AG20443 (cell line): Measurements from ENCODE around the gene PGAM5.

Experiments used
- DNase-seq: peaks from one replicate; pipeline ENCODE4 v3.0.0; 2012; ENCODE audit warnings: low spot score, mixed read lengths

PGAM5 gene

DNA sequence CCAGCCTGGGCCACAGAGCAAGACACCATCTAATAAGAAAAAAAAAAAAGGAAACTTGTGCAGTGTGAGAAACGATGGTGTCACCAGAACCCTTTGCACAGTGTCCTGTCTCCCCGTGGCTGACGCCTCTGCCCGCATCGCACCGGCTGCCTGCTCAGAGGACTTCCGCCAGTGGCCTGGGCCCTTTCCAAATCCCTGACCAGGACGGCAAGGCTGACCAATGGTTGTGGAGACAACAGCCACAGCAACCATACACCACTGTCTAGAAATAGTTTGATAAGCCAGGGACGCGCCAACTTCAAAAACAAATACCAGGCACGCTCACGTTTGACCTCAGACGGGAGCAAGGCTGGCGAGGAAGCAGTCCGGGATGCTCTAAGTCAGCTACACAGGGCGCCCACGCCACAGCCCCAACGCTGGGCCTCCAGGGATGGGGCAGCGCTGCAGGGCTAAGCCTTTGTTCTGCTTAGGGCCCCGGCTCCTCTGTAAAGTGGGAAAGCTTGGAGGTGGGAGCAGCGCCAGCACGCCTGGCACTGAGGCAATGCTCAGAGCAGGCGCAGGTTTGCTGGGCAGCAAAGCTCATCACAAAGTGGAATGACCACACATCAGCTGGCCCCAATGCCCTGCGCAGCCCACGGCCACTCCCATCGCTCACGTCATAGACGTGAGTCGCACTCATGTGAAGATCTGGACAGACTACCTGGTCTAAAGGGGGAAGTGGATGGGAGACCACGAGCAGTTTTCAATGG is 12.5 kb downstream of the PGAM5 start:
- no peak for DNase-seq

DNA sequence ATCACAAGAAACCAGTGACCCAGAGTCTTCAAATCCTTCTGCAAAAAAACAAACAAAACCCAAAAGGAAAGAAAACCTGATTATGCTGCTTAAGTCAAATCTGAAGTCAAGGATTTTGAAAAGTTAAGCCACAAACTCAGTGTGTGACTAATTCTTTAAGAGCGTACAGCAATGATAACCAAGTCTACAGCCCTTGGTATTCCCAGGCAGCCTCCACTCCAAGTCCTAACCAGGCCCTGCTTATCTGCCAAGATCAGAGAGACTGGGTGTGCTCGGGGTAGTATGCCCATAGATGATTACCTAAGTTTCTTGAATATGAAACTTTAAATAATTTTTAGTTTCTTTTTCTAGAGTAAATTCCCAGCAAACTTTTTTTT is 13.1 kb downstream of the PGAM5 start:
- DNase-seq, result peak; percentile 40

DNA sequence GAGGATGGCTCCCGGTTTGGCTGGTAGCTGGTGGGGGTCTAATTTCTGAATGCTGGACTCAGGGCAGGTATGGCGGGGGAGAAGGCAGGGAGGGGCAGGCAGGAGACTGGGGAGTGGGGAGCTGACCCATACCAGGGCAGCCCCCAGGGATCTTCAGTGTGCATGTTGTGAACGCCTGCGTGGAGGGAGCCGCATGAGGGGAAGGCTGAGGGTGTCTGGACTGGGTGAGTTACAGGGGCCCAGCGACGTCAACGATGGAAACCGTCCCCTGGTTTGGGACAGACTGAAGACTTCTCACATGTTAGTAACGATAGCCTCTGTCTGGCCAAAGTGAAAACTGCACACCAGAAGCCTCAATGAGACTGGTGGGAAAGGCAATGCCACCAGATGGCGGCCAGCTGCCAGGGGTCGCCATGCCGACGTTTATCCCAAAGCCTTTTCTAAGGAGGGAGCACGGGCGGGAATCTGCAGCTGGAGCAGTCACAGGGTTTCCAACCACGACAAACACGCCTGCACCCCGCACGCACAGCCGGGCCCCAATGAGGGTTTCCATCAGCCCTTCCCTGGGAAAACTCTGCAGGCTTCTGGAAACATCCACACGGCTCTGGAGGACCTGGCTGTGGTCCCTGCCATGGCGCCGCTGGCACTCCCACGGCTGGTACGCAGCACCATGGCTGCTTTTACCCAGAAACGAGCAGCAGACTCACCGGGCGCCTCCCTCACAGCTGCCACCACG is 14.0 kb downstream of the PGAM5 start:
- peak; percentile 37 for DNase-seq

DNA sequence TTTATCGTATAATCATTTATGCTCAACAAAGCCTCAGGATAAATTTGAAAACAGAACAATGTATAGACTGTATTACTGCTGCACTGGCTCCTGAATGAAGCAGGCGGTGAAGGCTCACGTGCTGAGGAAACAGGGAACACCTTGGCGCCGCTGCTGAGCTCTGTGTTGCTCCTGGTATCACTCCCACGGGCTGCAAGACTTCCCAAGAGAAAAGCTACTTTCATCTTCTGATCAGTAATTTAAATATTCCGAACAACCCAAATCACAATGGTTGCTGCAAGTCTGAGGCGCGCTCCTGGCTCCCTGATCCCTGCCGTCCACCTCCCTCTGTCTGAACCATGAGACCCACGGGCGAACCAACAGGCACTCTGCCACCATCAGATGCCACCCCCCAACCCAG is 15.7 kb downstream of the PGAM5 start:
- no peak for DNase-seq

DNA sequence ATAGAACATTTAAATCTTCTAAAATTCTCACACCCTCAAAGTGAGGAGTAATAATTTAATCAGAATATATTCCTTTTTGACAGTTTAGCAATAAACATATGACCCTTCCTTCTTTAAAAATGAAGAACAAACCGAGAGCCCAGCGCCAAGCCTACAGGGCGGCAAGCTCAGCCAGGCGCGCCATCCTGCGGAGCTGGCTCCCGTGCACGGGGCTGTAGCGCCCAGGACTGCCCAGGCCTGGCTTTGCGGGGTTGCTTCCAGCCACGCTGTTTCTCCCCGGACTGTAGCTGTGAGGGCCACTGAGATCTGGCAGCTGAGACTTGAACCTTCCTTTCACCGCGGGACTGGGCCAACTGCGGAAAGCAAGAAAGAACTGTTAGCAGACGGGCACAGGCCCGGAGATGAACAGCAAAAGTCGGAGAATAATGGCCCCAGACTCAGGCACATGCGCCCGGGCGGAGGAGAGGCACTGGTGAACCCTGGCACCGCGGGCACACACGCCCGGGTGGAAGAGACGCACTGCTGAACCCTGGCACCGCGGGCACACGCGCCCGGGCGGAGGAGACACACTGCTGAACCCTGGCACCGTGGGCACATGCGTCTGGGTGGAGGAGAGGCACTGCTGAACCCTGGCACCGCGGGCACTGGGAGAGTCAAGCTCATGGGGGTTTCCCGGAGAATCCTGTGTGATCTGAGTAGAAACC is 16.6 kb downstream of the PGAM5 start:
- no peak for DNase-seq

DNA sequence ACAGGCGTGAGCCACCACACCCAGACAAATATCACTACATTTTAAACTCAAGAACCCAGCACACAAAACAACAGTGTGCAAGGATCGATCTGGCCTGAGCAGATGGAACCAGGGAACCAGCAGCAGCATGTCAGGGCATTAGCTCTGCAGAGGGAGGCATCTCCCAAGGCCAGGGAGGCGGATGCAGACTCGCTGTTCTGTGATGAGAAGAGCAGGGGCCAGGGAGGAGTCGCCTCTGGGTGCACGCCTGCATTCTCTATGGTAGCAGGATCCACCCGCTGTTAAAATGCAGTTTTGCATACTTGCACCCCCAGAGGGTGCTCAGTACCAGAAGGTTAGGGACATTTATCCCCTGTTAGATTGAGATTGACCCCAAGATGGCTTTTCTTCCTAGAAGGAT is 17.9 kb downstream of the PGAM5 start:
- DNase-seq, result no peak

DNA sequence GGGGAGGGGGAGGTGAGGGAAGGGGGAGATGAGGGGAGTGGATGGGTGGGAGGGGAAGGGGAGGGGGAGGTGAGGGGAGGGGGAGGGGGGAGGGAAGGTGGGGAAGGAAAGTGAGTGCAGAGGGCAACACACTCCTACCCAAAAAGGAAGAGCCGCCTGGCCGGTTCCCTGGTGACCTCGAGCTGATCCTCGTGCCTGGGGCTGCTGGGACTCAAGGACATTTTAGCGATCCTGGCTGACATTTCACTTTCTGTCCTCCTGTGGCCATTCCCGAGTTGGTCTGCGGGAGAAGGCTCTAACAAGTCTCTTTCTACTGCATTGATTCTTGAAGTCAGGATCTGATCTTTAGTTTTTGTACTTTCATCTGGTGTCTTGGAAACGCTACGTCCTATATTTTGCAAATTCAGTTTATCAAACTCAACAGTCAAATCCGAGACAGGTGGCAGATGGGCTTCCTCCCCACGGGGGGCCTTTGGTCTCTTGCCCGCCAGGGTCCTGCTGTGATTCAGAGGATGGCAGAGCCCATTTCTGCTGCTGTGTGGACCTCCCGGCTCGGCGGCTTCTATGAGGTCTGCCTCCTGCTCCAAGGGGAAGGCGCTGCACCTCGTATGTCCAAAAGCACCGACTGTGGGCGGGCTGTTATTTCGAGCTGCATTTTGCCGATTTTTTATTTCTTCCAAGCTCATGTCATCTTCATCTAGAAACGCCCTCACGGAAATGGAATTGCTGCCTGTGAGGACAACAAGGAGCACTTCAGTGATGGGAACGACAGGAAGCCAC is 19.1 kb downstream of the PGAM5 start:
- no peak for DNase-seq

DNA sequence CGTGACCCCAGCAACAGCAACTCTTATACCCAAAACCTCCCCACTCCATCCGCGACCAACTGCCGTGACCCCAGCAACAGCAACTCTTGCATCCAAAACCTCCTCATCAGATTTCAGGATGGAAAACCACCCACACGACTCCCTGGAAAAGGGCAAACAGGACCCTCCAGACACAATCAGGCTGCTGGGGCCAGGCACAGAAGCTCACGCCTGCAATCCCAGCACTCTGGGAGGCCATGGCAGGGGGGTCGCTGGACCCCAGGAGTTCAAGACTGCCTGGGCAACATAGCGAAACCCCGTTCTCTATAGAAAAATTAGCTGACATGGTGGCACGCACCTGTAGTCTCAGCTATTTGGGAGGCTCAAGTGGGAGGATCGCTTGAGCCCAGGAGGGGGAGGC is 19.7 kb downstream of the PGAM5 start:
- no peak for DNase-seq

DNA sequence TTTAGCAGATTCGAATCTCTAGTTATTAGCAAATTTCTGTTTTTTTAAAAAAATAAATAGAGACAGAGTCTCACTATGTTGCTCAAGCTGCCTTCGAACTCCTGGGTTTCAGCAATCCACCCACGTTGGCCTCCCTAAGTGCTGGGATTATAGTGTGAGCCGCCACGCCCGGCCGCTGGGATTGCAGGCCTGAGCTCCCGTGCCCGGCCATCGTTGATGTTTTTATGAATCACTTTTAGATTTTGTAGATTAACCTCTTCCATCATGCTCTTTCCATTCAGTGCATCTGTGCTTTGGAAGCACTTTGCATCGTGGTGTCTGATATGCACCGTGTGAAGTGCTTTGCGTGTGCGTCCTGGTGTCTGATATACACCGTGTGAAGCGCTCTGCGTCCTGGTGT is 20.9 kb downstream of the PGAM5 start:
- DNase-seq, result no peak

DNA sequence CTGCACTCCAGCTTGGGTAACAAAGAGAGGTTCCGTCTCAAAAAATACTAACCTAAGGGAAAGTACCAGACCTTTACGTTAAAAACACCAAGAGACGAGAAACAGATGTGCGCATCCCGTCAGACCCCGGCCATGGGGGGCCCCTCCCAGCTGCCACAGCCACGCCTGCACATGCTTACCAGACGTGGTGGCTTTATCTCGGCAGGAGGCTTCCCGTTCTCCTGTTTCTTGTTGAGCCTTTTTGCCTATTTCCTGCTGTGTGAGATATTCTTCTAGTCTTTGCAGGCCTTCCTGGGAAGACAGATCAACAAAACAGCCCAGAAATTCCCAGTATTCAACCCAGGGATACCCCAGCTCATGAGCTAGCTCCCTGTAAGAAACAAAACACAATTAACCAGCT is 23.6 kb downstream of the PGAM5 start:
- DNase-seq, result no peak

DNA sequence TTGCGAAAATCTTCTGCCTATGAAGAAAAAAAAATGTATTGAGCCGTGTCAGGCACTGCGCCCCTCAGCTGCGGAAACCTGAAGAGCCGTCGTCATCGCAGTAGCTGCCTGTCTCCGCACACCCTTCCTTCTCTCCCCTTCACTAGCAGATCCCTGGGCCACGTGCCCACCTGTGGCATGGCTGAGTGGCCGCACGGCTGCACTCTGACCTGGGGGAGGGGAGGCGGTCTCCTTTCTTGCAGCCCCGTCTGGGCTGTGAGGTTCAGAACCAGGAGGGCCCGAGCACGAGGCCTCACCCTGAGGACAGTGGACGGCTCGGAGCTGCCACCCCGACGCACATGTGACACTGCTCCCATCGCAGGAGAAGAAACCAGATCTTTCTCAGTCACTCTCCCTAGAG is 24.9 kb downstream of the PGAM5 start:
- no peak for DNase-seq

DNA sequence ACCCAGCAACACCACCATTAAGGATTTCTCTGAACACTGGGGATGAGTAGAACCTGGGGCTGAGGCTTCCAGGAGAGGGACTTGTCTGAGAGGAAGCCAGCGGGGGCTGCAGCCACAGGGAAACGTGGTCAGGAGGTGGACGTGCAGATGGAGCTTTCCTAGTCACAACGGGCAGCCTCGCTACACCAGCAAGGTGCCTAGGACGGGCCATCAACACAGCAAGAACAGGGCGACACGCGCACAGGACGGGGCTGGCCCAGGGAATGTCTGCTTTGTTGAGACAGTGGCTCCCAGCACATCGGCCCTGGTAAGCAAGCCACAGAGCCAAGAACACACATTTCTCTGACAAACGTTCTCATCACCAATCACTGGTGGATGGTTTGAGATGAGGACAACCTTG is 25.7 kb downstream of the PGAM5 start:
- DNase-seq, result no peak

DNA sequence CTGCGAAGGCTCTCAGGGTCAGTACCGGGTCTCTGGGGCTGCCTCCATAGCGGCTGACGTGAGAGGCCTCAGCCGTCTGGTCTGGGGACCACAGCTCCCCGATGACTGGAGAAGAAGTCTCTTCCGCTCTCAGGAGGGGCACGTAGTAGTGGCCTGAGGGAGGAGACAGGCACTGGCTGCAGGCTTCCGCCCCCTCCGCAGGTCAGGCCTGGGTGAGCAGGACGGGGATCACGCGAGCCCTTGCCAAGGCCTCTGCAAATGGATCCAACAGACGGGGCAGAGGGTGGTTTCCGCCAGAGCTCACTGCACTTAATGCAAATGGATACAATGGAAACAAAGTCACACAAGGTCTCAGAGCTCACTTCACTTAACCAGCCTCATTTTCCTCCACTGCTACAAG is 26.3 kb downstream of the PGAM5 start:
- no peak for DNase-seq

DNA sequence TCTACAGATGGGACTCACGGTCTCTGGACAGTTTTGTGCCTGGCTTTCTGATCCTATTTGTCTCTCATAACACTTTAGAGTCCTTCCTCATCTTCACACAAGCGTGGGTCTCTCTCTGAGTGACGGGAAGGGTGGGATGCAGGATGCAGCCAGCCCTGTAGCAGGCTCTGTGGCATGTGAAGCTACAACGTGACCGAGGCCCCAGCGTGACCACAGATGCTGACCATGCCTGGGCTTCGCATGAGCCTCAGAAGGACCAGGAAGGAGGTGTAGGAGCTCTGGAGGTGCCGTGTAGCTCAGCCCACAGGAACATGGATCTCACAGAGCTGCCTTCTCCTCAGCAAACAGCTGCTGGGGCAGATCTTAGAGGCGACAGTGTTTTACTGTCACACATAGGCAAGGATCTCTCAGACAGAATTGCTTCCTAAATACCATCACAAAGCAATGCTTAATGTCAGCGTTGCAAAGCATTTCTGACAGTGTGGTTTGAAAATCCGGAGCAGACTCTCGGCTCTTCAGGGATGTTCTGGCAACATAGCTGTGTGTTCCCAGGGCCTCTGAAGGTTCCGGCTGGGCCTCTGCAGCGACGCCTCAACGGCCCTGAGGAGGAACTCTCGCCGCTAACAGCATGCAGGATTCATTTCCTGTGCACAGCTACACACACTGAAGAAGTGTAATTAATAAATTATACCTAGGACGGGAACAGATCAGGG is 29.1 kb downstream of the PGAM5 start:
- DNase-seq, result no peak

DNA sequence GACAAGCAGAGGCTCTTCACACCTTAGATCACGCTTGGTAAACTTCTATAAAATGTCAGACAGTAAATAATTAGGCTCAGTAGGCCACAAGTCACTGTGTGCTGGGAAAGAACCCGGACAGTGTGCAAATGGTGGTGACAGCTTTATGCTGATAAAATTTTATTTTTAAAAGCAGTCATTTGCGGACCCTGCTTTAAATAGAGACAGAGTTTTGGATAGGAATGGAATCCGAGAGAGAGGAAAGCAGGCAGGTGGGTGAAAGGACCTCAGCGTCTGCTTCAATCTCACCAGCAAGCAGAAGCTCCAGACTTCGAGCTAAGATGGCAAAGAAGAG is 29.6 kb downstream of the PGAM5 start:
- DNase-seq, result no peak

DNA sequence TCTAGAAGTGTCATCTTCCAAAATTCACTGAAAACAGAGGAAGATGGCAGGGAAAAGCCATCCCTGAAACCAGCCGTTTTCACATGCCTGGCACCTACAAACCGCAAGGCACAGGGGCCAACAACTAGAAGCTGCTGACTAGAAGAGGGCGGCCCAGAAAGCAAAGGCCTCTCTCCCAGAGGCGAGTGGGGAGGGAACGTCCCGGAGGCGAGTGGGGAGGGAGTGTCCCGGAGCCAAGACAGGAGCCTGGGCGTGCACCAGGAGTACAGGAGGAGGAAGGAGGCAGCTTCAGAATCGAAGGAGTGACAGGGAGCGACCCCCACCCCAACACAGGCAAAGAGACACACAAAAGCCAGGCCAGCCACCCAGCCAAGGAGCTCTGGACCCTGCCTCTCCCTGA is 30.0 kb downstream of the PGAM5 start:
- no peak for DNase-seq

DNA sequence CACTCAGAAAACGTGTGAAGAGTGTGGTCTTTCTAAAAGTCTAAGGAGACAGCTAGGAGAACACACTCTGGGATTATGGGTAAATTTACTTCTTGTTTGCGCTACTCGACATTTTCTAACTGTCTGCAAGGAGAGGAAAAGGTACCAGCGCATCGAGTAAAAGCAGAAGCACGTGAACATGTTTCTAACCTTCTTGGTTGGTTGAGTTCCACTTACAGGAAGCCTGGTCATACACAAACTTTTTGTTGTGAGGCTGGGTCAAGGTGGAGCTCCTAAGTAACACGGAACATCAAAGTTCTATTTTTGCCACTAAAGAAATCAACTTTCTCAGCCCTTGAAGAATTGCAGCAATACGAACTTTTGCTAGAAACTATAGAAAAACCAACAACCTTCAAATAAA is 31.0 kb downstream of the PGAM5 start:
- DNase-seq, result no peak

DNA sequence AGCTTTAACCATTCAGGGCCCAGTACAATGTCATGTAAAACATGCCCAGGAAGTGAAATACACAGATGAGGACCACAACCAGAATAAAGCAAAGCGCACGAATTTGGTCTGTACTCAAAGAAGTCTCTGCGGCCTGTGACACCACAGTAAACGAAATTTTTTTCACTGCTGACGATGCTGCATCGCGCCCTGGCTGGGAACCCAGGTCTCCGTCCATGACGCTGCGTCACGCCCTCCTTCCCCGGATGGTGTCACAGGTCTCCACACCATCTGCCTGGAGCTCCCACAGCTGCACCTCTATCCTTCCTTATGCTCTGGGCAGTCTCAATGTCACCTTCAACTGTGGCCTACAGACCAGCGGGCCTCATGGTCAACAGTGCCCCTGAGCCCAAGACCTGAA is 33.2 kb downstream of the PGAM5 start:
- no peak for DNase-seq

DNA sequence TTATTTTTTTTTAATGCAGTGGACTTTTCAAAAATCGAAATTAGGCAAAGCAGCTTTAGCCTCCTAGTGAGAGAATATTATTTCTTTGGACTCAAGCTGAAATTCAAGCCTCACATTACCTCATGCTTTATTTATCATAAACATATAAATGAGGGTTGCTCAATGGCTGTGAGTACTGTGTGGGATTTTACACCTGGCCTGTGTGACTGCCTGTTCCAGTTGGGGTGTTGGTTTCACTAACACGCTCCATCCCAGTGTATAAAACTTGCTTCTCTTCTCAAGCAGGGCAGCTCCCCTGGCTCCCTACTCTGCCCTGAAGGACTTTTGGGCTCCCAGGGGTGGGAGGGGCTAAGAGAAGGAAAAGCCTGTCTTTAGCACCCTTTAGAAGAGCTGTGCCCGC is 36.0 kb downstream of the PGAM5 start:
- no peak for DNase-seq

DNA sequence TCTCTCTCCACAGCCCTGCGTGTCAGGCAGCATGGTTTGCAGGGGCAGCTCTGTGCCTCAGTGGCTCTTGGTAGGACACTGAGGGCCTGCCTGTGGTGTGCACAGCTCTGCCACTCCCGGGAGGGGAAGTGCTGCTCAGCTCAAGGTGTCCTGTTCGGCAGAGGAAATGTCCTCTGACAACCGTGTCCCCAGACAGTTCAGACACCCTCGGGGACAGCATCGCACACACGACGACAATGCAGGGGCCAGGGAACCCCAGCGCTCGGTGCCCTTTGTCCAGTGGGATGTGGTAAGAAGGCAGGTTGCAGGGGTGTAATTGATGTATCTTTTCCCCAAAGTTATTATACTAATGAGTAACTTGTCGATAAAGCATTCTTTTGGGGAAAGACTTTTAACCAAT is 36.8 kb downstream of the PGAM5 start:
- no peak for DNase-seq

DNA sequence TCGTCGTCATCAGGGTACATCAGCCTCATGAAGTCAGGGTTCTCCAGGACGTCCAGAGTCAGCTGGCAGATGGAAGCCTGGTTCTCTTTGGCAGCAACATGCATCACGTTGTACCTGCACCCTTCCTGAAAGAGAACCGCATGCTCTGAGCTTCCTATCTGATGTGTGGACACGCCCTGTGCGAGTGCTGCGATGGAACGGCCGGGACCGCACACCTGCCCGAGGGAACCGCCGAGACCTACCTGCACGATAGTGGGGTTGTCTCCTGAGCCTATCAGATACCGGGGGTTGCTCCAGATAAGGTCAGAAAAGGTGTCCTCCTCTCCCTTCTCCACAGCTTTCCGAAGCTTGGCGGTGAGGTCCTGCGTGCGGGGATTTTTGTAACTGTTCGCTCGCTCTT is 37.3 kb downstream of the PGAM5 start:
- no peak for DNase-seq

DNA sequence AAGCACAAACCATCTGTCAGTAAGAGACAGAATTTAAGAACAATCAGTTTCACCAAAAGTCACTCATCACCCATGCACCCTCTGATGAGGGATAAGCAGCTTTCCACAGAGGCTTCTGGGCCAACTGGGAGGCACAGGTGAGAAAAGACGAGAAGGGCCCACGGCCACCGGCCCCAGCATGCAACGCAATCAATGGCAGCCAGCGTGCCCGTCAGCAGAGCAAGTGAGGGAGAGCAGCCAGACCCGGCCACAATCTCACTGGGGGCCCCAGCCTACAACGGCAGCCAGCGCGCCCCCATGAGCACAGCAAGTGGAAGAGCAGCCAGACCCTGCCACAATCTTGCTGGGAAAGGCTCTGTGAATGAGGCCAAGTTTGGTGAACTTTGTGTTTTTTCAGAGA is 37.7 kb downstream of the PGAM5 start:
- no peak for DNase-seq
